Neural cell (in vitro differentiated cells): ENCODE measurements around the gene GNL3. TPM values are rescaled to one million over a fixed set of nuclear protein-coding genes. Genes with fewer than 3 reads are reported as not detected.

Source experiments
- H2AFZ ChIP-seq: fragments of 200-600, 300-800 bp; sonication (generic), shearing (Covaris generic); 2 replicates; pipeline ENCODE4 v1.6.0; 2014; ENCODE audit warnings: low read depth, mild to moderate bottlenecking, antibody characterized with exemption, low read length, moderate library complexity
- H3F3A ChIP-seq: fragments of 200-600 bp; shearing (Covaris generic); 2 replicates; pipeline ENCODE4 v1.6.1; 2016; ENCODE audit warnings: mild to moderate bottlenecking, moderate library complexity, mixed read lengths, antibody characterized with exemption, low read length; ENCODE audit not compliant: insufficient read depth, poor library complexity, severe bottlenecking
- H3K27ac ChIP-seq: fragments of 200-600, 300-800 bp; sonication (generic), shearing (Covaris generic); 2 replicates; pipeline ENCODE4 v1.5.1; 2014; ENCODE audit warnings: mild to moderate bottlenecking, low read length, moderate library complexity
- H3K27me3 ChIP-seq: fragments of 300-800, 200-600 bp; sonication (generic), shearing (Covaris generic); 2 replicates; pipeline ENCODE4 v1.6.0; 2014; ENCODE audit warnings: mild to moderate bottlenecking, low read depth, low read length, moderate library complexity; ENCODE audit not compliant: insufficient read depth
- H3K36me3 ChIP-seq: fragments of 300-800, 200-600 bp; sonication (generic), shearing (Covaris generic); 2 replicates; pipeline ENCODE4 v1.5.1; 2014; ENCODE audit warnings: mild to moderate bottlenecking, antibody characterized with exemption, low read length, moderate library complexity; ENCODE audit not compliant: insufficient read depth
- H3K4me2 ChIP-seq: fragments of 300-800, 200-600 bp; sonication (generic), shearing (Covaris generic); 2 replicates; pipeline ENCODE4 v1.6.0; 2014; ENCODE audit warnings: mild to moderate bottlenecking, low read length
- H3K4me3 ChIP-seq: fragments of 300-800, 200-600 bp; sonication (generic), shearing (Covaris generic); 2 replicates; pipeline ENCODE4 v1.5.1; 2014; ENCODE audit warnings: mild to moderate bottlenecking, low read length, moderate library complexity
- H3K79me2 ChIP-seq: fragments of 200-600 bp; shearing (Covaris generic); replicated peaks from 2 replicates; pipeline ENCODE4 v1.6.0; 2014; ENCODE audit warnings: mild to moderate bottlenecking, low read length, moderate library complexity; ENCODE audit not compliant: insufficient read depth
- H3K9ac ChIP-seq: fragments of 300-800, 200-600 bp; sonication (generic), shearing (Covaris generic); 2 replicates; pipeline ENCODE4 v1.6.1; 2016; ENCODE audit warnings: mild to moderate bottlenecking, low read length, mixed read lengths
- H3K9me2 ChIP-seq: fragments of 200-600 bp; shearing (Covaris generic); 2 replicates; pipeline ENCODE4 v1.6.1; 2016; ENCODE audit warnings: mild to moderate bottlenecking, low read length, mixed read lengths; ENCODE audit not compliant: insufficient read depth
- H3K9me3 ChIP-seq: fragments of 200-600, 300-800 bp; sonication (generic), shearing (Covaris generic); 2 replicates; pipeline ENCODE4 v1.6.1; 2016; ENCODE audit warnings: mild to moderate bottlenecking, mixed run types, low read length, moderate library complexity, mixed read lengths
- H4K20me1 ChIP-seq: fragments of 200-600 bp; shearing (Covaris generic); 2 replicates; pipeline ENCODE4 v1.6.1; 2016; ENCODE audit warnings: mild to moderate bottlenecking, mixed run types; ENCODE audit not compliant: insufficient read depth
- EP300 ChIP-seq: fragments of 450-650 bp; conservative IDR thresholded peaks from 2 replicates; pipeline ENCODE4 v1.6.1; 2014; ENCODE audit warnings: antibody characterized with exemption, mild to moderate bottlenecking, moderate library complexity; ENCODE audit not compliant: poor library complexity, severe bottlenecking
- EZH2 ChIP-seq: fragments of 200-600, 300-800 bp; shearing (Covaris generic), sonication (generic); IDR thresholded peaks from 2 replicates; pipeline ENCODE4 v1.6.1; 2014; ENCODE audit warnings: antibody characterized with exemption, low read length, borderline replicate concordance, mild to moderate bottlenecking; ENCODE audit not compliant: insufficient read depth, poor library complexity, severe bottlenecking
- MXI1 ChIP-seq: fragments of 450-650 bp; conservative IDR thresholded peaks from 2 replicates; pipeline ENCODE4 v1.6.1; 2014; ENCODE audit warnings: antibody characterized with exemption, mild to moderate bottlenecking; ENCODE audit not compliant: poor library complexity, severe bottlenecking
- POLR2AphosphoS5 ChIP-seq: IDR thresholded peaks from 2 replicates; pipeline ENCODE4 v1.6.1; 2012
- RAD21 ChIP-seq: fragments of 450-650 bp; conservative IDR thresholded peaks from 2 replicates; pipeline ENCODE4 v1.6.1; 2014; ENCODE audit warnings: antibody characterized with exemption, mild to moderate bottlenecking, moderate library complexity
- SMC3 ChIP-seq: fragments of 450-650 bp; conservative IDR thresholded peaks from 2 replicates; pipeline ENCODE4 v1.6.1; 2014; ENCODE audit warnings: antibody characterized with exemption, mild to moderate bottlenecking, moderate library complexity; ENCODE audit not compliant: poor library complexity
- TAF1 ChIP-seq: IDR thresholded peaks from 2 replicates; pipeline ENCODE4 v1.6.1; 2012; ENCODE audit warnings: low read depth
- polyA plus RNA-seq: library from polyadenylated mRNA; depleted of rRNA; stranded (reverse); fragments of >200 nt; gene quantifications from 2 replicates; pipeline ENCODE4 v1.2.3, GENCODE V29; 2014
- TF ChIP-seq, protein P1 (sequence below): fragments of 450-650 bp; IDR thresholded peaks from 2 replicates; pipeline ENCODE4 v1.5.1; 2014; ENCODE audit warnings: antibody characterized with exemption, mild to moderate bottlenecking, moderate library complexity; ENCODE audit not compliant: poor library complexity, severe bottlenecking
- TF ChIP-seq, protein P2 (sequence below): IDR thresholded peaks from 2 replicates; pipeline ENCODE4 v1.6.1; 2012; ENCODE audit warnings: borderline replicate concordance

GNL3 gene
- polyA plus RNA-seq, 1 donor from 2014 or later, result 133 TPM

DNA sequence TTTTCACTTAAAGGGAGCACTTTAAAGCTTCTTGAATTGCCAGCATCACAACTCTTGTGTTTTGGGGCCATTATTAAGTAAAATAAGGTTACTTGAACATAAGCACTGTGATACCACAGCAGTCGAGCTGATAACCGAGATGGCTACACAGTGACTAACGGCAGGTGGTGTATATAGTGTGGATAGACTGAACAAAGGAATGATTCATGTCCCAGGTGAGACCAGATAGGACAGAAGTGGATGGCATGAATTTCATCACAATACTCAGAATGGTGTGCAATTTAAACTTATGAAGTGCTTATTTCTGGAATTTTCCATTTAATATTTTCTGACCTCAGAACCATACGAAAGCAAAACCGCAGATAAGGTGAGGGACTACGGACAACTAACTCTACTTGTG, 40.3 kb upstream of the GNL3 start:
- H3K27ac ChIP-seq, result no peak overlapping the region
- H2AFZ ChIP-seq, result no peak overlapping the region
- H3K36me3 ChIP-seq, result peaks cover 25% of the 10 kb centered on the region
- no peak for TF ChIP-seq EZH2
- no peak for TF ChIP-seq MXI1
- TF ChIP-seq, protein P1, sequence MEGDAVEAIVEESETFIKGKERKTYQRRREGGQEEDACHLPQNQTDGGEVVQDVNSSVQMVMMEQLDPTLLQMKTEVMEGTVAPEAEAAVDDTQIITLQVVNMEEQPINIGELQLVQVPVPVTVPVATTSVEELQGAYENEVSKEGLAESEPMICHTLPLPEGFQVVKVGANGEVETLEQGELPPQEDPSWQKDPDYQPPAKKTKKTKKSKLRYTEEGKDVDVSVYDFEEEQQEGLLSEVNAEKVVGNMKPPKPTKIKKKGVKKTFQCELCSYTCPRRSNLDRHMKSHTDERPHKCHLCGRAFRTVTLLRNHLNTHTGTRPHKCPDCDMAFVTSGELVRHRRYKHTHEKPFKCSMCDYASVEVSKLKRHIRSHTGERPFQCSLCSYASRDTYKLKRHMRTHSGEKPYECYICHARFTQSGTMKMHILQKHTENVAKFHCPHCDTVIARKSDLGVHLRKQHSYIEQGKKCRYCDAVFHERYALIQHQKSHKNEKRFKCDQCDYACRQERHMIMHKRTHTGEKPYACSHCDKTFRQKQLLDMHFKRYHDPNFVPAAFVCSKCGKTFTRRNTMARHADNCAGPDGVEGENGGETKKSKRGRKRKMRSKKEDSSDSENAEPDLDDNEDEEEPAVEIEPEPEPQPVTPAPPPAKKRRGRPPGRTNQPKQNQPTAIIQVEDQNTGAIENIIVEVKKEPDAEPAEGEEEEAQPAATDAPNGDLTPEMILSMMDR, result no peak
- TF ChIP-seq, protein P2, sequence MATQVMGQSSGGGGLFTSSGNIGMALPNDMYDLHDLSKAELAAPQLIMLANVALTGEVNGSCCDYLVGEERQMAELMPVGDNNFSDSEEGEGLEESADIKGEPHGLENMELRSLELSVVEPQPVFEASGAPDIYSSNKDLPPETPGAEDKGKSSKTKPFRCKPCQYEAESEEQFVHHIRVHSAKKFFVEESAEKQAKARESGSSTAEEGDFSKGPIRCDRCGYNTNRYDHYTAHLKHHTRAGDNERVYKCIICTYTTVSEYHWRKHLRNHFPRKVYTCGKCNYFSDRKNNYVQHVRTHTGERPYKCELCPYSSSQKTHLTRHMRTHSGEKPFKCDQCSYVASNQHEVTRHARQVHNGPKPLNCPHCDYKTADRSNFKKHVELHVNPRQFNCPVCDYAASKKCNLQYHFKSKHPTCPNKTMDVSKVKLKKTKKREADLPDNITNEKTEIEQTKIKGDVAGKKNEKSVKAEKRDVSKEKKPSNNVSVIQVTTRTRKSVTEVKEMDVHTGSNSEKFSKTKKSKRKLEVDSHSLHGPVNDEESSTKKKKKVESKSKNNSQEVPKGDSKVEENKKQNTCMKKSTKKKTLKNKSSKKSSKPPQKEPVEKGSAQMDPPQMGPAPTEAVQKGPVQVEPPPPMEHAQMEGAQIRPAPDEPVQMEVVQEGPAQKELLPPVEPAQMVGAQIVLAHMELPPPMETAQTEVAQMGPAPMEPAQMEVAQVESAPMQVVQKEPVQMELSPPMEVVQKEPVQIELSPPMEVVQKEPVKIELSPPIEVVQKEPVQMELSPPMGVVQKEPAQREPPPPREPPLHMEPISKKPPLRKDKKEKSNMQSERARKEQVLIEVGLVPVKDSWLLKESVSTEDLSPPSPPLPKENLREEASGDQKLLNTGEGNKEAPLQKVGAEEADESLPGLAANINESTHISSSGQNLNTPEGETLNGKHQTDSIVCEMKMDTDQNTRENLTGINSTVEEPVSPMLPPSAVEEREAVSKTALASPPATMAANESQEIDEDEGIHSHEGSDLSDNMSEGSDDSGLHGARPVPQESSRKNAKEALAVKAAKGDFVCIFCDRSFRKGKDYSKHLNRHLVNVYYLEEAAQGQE, result no peak
- TF ChIP-seq SMC3, result no peak
- TF ChIP-seq EP300, result no peak
- TF ChIP-seq RAD21, result no peak
- no peak for TF ChIP-seq POLR2AphosphoS5
- no peak for TF ChIP-seq TAF1
- H3K4me2 ChIP-seq, result no peak overlapping the region
- H3F3A ChIP-seq, result no peaks in the 10 kb centered on the region
- H3K79me2 ChIP-seq, result peaks cover 4% of the 10 kb centered on the region
- no peaks in the 10 kb centered on the region for H3K9me2 ChIP-seq
- no peak overlapping the region for H3K4me3 ChIP-seq
- no peaks in the 10 kb centered on the region for H3K27me3 ChIP-seq
- H3K9me3 ChIP-seq, result no peaks in the 10 kb centered on the region
- no peak overlapping the region for H3K9ac ChIP-seq
- H4K20me1 ChIP-seq, result no peaks in the 10 kb centered on the region

DNA sequence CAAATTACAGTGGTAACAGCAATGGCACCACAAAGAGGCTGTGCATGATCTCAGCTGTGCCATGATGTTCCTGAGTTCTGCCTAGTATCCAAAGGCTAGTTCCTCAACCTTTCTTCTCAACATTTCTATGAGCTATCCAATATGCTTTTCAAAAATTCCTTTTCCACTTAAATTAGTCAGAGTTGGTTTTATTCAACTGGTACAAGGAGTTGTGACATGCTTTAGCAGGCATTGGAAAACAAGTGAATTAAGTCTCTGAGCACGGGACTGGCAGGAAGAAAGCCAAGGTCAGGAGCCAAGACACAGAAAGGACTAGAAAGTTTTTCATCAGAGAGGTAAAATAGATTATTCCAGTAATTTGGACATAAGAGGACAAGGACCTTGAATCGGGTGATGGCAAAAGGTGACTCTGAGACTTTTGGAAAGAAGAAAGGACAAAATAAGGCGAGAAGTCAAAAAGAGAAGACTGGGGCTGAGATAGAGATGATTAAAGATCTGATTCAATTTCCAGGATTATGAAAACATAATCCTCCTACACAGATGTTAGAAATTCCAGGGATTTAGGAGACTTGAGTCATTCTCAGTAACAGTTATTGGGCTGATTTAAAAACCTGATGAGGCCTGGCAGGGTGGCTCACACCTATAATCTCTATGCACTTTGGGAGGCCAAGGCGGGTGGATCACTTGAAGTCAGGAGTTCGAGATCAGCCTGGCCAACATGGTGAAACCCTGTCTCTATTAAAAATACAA, 36.2 kb upstream of the GNL3 start:
- Histone ChIP-seq H3K36me3 (peaks cover 20% of the 10 kb centered on the region), H3K9ac (no peak overlapping the region), H3K9me3 (no peaks in the 10 kb centered on the region), H2AFZ (no peak overlapping the region), H3K79me2 (peaks cover 4% of the 10 kb centered on the region), H3K4me3 (no peak overlapping the region), H3K9me2 (no peaks in the 10 kb centered on the region), H3K27ac (no peak overlapping the region), H4K20me1 (no peaks in the 10 kb centered on the region), H3F3A (no peaks in the 10 kb centered on the region), H3K27me3 (no peaks in the 10 kb centered on the region), H3K4me2 (no peak overlapping the region)
- TF ChIP-seq MXI1, result no peak
- TF ChIP-seq EP300, result no peak
- TF ChIP-seq, protein P2, result no peak
